Activated CD8-positive, alpha-beta memory T cell treated with anti-CD3 and anti-CD28 coated beads, Interleukin-2, amount 50 U/mL, for 24 hours (primary cell): Measurements from ENCODE around the gene MAN1C1.

Source experiments
- DNase-seq: peaks from one replicate; pipeline ENCODE4 v3.0.0-alpha.2; 2020; ENCODE audit errors: extremely low read depth

MAN1C1 gene

GRCh38 chr1:25739341-25739740 is 122.8 kb downstream of the MAN1C1 start:
- no peak for DNase-seq

GRCh38 chr1:25740071-25740470 is 123.5 kb downstream of the MAN1C1 start:
- no peak for DNase-seq

DNA sequence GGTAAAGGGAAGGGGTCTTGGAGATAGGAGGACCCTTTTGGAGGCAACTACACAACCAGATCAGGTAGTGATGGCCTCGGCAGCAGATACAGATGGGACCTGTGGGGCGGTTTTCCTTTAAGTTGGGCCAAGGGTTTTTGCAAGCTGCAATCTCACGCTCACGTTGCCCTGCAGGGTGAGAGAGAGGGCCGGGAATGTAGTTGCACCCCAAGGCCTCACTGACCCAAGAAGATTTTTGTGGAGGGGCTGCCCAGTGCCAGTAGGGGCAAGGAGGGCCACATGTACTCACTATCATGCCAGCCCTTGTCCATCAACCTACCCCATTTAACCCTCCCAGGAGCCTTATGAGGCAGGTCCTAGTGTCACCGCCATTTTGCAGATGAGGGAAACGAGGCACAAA is 125.7 kb downstream of the MAN1C1 start:
- DNase-seq, result no peak

GRCh38 chr1:25743164-25744139 is 126.9 kb downstream of the MAN1C1 start:
- no peak for DNase-seq

- DNase-seq, result no peak
Observed at GRCh38 chr1:25744140-25744581, 127.6 kb downstream of the MAN1C1 start.

DNA sequence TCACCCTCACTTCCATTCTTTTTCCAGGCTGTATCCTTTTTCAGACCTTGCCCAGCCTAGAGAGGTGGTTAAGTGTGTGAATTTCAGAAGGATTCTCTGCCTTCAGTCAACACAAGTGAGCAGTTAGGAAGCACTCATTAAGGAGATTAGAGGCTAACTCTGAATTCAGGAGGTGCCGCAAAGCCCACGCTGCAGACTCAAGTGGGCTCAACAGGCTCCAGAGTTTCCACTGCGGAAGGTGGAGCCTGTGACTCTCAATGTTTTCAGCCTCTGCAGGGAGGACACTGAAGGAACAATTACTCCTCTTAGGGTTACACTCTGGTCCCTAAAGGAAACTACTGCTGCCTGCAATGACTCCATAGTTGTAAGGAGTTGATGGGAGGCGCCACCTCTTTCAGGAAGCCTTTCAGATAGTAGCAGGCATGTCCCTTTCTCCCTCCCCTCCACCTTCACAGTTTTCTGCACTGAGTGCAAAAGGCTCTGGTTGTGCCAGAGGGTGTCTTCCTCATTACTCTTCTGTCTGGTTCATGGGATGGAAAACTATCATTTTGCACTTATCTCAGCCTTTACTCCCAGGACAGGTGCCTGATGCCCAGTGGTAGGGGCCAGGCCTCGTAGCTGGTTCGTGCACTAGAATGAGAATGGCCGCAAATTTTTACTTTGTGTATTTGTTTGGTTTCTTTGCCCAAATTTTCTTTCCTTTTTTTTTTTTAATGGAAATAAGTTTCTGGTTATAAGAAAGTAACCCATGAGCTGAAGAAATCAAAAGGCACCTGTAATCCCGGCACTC is 128.2 kb downstream of the MAN1C1 start:
- no peak for DNase-seq

GRCh38 chr1:25746299-25747045 is 129.9 kb downstream of the MAN1C1 start:
- no peak for DNase-seq

GRCh38 chr1:25747046-25747719 is 130.6 kb downstream of the MAN1C1 start:
- no peak for DNase-seq

DNA sequence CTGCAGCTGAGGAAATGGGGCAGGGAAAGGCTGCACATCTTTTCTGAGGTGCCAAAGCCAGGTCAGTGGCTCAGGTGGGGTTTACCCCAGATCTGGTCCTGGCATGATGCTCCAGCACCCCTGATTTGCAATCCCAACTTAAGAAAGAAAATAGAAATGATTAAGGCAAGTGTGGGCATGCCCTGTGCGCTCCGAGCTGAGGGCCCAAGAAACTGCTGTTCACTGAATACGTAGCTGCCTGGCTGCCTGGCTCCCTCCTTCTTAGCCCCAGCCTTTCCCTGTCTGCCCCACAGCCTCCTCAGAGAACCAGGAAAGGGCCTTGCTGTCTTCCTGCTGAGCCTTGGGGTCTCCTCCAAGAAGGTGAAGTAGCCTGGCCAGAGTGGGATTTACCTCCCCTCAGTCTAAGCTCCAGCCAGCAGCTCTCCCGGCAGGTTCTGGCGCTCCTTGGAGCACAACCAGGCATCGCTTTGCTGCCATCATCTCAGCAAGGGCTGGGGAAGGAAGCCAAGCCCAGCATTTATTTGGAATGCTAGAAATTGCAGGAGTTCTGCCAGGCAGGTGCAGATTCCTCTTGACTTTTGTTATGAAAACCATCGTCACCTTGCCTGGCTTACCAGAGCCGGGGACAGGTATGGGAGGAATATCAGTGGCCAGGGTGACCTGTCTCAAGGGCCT is 132.1 kb downstream of the MAN1C1 start:
- no peak for DNase-seq

GRCh38 chr1:25750923-25751605 is 134.5 kb downstream of the MAN1C1 start:
- no peak for DNase-seq

GRCh38 chr1:25754470-25755181 is 138.0 kb downstream of the MAN1C1 start:
- DNase-seq, result no peak

DNA sequence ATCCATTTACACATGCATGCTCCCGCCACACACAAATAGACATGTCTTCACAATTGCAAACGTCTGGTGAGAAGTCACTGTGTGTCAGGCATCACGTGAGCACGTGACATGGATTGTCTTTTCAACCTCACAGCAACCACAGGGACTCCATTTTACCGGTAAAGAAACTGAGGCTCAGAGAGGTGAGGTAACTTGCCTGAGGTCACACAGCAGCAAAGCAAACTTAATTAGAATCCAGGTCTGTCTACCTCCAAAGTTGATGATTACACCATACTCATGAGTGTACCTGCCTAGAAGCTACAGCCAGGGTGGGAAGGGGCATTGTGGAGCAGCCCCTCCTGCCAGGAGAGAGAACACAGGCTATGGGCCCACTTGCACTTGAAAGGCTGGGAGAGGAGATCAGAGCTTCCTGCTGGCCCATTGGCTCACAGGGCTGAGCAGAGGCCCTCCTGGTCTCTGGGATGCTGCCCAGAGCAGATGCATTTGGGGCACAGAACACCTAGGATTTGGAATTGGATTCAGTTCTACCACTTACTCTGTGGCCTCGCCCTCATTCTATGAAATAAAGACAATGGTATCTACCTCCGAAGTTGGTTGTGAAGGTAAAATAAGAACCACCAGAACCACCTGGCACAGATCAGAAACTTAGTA is 139.0 kb downstream of the MAN1C1 start:
- no peak for DNase-seq

- DNase-seq, result no peak
Observed at GRCh38 chr1:25756215-25756614, 139.6 kb downstream of the MAN1C1 start.

DNA sequence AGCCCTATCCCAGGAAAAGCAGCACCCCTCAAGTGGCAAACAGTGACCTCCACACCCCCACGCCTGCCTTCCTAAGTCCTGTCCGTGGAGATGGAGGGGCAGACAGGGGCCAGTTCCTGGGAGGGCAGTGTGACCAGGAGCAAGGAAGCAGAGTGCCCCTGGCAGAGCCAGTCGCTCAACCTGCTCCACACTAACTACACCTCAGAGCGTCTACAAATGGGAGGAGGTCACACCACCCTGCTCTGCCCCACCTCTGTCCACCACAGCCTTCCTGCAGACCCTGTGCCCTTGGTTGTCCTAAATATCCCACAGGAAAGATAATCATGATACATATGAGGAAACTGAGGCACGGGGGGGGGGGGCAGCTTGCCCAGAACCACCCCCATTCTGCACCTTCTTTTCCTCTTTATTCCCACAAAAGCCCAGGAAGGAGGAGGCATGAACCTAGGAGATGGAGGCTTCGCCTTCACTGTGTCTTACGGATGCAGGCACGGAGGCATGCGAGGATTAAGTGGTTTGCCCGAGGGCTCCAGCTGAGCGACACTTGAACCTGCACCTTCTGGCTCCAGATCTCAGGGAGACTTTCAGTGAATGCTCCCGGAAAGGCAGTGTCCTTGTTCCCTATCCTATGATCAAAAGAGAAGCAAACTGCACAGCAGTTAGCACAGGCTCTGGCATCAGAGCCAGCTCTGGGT is 140.7 kb downstream of the MAN1C1 start:
- DNase-seq, result no peak

DNA sequence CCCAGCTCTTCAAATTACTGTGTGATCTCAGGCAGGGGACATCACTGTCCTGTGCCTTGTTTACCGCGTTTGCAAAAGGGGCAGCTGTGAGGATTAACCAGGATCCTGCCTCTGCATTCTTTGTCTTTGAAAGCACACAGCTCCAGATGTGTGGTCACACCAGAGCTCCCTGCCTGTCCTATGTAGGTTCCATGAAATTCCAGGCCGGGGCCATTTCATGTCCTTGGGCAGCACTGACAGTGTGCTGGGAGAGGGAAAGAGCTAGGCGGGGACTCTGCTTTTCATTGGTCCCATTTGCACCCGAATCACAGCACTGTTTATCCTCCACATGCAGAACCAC is 141.2 kb downstream of the MAN1C1 start:
- DNase-seq, result no peak

DNA sequence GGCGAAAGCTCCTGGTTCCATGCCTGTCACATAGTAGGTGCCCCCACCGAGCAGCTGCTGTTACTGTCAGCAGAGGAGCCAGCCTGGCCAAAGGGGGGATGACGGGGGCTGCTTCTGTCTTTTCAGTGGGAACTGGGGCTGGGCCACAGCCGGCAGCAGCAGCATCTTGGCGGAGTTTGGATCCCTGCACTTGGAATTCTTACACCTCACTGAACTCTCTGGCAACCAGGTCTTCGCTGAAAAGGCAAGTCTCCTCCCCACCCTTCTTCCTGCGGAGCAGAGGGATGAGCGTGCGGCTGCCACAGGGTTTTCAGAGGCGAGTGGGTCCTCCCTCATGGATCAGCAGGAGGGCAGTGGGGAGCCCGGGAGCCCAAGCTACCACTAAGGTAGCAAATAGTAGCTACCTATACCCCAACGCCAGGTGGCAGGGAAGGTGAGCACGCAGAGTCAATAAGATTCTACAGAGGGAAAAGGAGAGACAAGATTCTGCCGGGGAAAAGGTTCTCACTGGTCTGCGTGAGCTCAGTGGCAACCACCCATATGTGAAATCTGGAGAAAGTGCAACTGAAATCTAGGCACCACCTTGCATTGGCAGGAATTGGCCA is 142.0 kb downstream of the MAN1C1 start:
- DNase-seq, result no peak

- DNase-seq, result no peak
Observed at GRCh38 chr1:25760122-25760719, 143.6 kb downstream of the MAN1C1 start.

GRCh38 chr1:25760871-25761270 is 144.3 kb downstream of the MAN1C1 start:
- no peak for DNase-seq
